Uterus (tissue), 4 donors: Measurements from ENCODE around the gene MET. TPM values are rescaled to one million over a fixed set of nuclear protein-coding genes. Genes with fewer than 3 reads are reported as not detected.

ENCODE experiments used
- DNase-seq, 2 donors: peaks; one replicate each; pipeline ENCODE4 v3.0.0-alpha.2; 2019 to 2020
- H3K27ac ChIP-seq, 2 donors: fragments of 200-600 bp; sonication (generic); 1 replicate in 1 of 2; 2 replicates in 1 of 2; pipeline ENCODE4 v1.5.1; 2016 to 2018
- H3K27me3 ChIP-seq, 2 donors: fragments of 200-600 bp; sonication (generic); one replicate each; pipeline ENCODE4 v1.5.1; 2018 to 2019; ENCODE audit warnings: control low read depth in 1 of 2
- H3K36me3 ChIP-seq, 2 donors: fragments of 200-600 bp; sonication (generic); one replicate each; pipeline ENCODE4 v1.5.1; 2019; ENCODE audit warnings: control low read depth in 1 of 2
- H3K4me1 ChIP-seq, 2 donors: fragments of 200-600 bp; sonication (generic); one replicate each; pipeline ENCODE4 v1.5.1; 2018 to 2019; ENCODE audit warnings: control low read depth in 1 of 2
- H3K4me3 ChIP-seq, 2 donors: fragments of 200-600 bp; sonication (generic); 1 replicate in 1 of 2; 2 replicates in 1 of 2; pipeline ENCODE4 v1.5.1; 2018 to 2019; ENCODE audit warnings: mild to moderate bottlenecking in 1 of 2
- H3K9me3 ChIP-seq, 2 donors: fragments of 200-600 bp; sonication (generic); one replicate each; pipeline ENCODE4 v1.5.1; 2019; ENCODE audit warnings: control low read depth in 1 of 2
- POLR2A ChIP-seq, 2 donors: fragments of 450-650 bp; IDR thresholded peaks; one replicate each; pipeline ENCODE4 v1.6.1; 2016; ENCODE audit warnings: antibody characterized with exemption in 2 of 2, mild to moderate bottlenecking in 1 of 2, moderate library complexity in 1 of 2
- intact Hi-C: fragments of 100-400 bp; cut with DNase I; formaldehyde crosslinking; loops from one replicate; pipeline ENCODE4 v1.15.1; 2023; ENCODE audit warnings: low total_unique reads
- total RNA-seq, 4 donors: library from RNA; depleted of rRNA in 3 of 4; stranded (reverse); fragments of >200 nt in 3 of 4; gene quantifications; one replicate each; pipeline versions ENCODE4 v1.1.0 to v1.2.4, GENCODE V29; 2014 to 2023
- TF ChIP-seq, protein P1 (sequence below), 4 experiments: fragments of 200-600 bp in 2 of 4; fragments of 450-650 bp in 2 of 4; sonication (generic) in 2 of 4; IDR thresholded peaks; one replicate each; pipeline ENCODE4 v1.5.1; 2016 to 2019; ENCODE audit warnings: antibody characterized with exemption in 4 of 4, mild to moderate bottlenecking in 2 of 4, moderate library complexity in 1 of 4
- donor health status: DM: yes; HTN: yes; CAD: no.

The MET gene
- total RNA-seq, 4 donors from 2014 or later, result 13.8 to 37.2 (median 35.6) TPM

DNA sequence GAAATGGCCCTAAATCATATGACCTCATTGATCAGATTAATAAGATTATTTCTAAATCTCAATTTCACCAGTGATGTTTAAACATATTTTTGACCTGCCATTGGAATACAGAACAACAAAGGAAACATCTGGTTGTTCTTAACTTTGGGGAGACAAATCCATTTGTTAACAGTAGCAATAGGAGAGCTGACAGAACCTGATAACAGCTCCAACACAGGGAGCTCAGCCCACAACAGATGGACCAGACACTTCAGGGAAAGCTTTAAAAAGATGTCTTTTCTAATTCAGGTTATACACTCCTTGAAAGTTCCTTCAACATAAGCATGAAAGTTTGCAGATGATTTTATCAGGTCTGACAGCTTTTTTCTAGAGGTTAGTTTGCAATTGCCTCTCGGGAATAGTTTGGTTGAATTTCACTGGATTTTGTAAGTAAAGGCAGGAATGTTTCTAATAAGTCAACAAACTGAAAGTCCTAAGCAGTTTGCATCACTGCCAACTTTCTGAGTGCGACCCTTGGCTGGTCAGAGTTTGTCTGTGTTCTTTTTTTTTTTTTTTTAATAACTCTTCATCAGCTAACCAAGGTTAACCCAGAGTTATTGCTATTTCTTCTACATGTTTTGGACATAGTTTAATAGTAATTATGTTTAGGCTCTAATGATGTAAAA is 6.5 kb upstream of the MET start:
- Histone ChIP-seq H3K4me1 (no peaks in the 10 kb centered on the region), H3K27ac (no peak overlapping the region), H3K4me3 (no peak overlapping the region), H3K36me3 (no peaks in the 10 kb centered on the region), H3K9me3 (no peaks in the 10 kb centered on the region), H3K27me3 (no peaks in the 10 kb centered on the region)
- intact Hi-C loops, result no loop called here
- TF ChIP-seq POLR2A (IDR thresholded peaks at IDR 0.05), result no peak
- TF ChIP-seq, protein P1, sequence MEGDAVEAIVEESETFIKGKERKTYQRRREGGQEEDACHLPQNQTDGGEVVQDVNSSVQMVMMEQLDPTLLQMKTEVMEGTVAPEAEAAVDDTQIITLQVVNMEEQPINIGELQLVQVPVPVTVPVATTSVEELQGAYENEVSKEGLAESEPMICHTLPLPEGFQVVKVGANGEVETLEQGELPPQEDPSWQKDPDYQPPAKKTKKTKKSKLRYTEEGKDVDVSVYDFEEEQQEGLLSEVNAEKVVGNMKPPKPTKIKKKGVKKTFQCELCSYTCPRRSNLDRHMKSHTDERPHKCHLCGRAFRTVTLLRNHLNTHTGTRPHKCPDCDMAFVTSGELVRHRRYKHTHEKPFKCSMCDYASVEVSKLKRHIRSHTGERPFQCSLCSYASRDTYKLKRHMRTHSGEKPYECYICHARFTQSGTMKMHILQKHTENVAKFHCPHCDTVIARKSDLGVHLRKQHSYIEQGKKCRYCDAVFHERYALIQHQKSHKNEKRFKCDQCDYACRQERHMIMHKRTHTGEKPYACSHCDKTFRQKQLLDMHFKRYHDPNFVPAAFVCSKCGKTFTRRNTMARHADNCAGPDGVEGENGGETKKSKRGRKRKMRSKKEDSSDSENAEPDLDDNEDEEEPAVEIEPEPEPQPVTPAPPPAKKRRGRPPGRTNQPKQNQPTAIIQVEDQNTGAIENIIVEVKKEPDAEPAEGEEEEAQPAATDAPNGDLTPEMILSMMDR (IDR thresholded peaks at IDR 0.05), result no peak
- DNase-seq, result no peak

DNA sequence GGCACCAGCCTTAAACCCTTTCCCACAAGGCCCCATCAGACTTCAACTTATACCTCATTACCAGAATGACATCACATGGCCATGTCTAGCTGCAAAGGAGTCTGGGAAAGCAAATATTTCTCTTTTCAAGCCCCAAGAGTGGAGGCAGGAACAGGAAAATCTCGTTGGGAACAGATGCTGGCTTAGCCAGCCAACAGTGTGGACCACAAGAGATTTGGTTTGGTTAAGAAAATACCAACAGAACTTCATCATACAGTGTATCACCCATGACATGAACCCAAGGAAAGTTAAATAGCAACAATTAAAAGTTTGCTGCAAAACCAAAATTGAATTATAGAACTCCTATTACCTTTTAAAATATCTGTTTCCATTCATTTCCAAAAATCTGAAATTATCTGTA is 2.2 kb upstream of the MET start:
- TF ChIP-seq, protein P1 (IDR thresholded peaks at IDR 0.05), result no peak
- TF ChIP-seq POLR2A (IDR thresholded peaks at IDR 0.05), result no peak
- no peaks in the 10 kb centered on the region for H3K4me1 ChIP-seq
- intact Hi-C loops, result no loop called here
- no peaks in the 10 kb centered on the region for H3K36me3 ChIP-seq
- H3K9me3 ChIP-seq, result no peaks in the 10 kb centered on the region
- DNase-seq, result no peak
- no peak overlapping the region for H3K27ac ChIP-seq
- H3K4me3 ChIP-seq, result no peak overlapping the region
- H3K27me3 ChIP-seq, result no peaks in the 10 kb centered on the region

DNA sequence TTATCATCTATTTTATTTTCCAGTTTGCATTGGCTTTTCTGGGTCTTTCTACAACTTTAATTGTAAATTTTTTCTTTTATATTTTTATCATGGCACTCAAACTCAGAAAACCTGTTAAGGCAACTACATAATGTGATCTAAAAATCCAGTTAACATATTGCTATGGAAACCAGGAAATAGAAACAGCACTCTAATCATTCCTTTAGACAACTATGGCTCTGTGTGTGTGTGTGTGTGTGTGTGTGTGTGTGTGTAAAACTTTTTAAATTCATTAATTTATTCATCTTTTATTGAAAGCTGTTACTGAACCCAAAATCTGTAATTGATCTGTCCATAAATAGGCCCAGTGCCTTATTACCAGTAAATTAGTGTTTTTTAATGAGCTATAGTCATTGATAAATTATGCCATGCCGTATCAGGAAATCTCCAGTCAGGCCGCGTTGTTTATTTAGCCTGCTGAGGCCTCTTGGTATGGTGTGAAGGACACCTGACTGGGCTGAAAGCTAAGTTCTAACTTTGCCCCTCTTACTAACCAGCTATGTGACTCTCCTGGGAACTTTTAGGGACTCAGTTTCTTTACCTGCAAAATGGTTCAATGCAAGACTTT is 1.5 kb upstream of the MET start:
- intact Hi-C loops, result no loop called here
- no peak overlapping the region for H3K27ac ChIP-seq
- no peaks in the 10 kb centered on the region for H3K4me1 ChIP-seq
- no peak overlapping the region for H3K4me3 ChIP-seq
- no peaks in the 10 kb centered on the region for H3K9me3 ChIP-seq
- DNase-seq, result no peak
- TF ChIP-seq POLR2A (IDR thresholded peaks at IDR 0.05), result no peak
- TF ChIP-seq, protein P1 (IDR thresholded peaks at IDR 0.05), result no peak
- H3K36me3 ChIP-seq, result no peaks in the 10 kb centered on the region
- H3K27me3 ChIP-seq, result no peaks in the 10 kb centered on the region

GRCh38 chr7:116671111-116671510 is 885 bp upstream of the MET start:
- no peaks in the 10 kb centered on the region for H3K9me3 ChIP-seq
- no peak overlapping the region for H3K4me3 ChIP-seq
- H3K4me1 ChIP-seq, result no peaks in the 10 kb centered on the region
- DNase-seq, result no peak
- peak overlapping the region in 1 of 2 donors; percentile 60 for H3K27ac ChIP-seq
- intact Hi-C loops, result no loop called here
- H3K36me3 ChIP-seq, result no peaks in the 10 kb centered on the region
- H3K27me3 ChIP-seq, result no peaks in the 10 kb centered on the region
- TF ChIP-seq, protein P1 (IDR thresholded peaks at IDR 0.05), result no peak
- TF ChIP-seq POLR2A (IDR thresholded peaks at IDR 0.05), result no peak

- no peak for TF ChIP-seq POLR2A (IDR thresholded peaks at IDR 0.05)
- TF ChIP-seq, protein P1 (IDR thresholded peaks at IDR 0.05), result no peak
- Histone ChIP-seq H3K9me3 (no peaks in the 10 kb centered on the region), H3K4me3 (peak overlapping the region; percentile 26 to 50), H3K27ac (peak overlapping the region; percentile 51 to 60), H3K4me1 (no peaks in the 10 kb centered on the region), H3K36me3 (no peaks in the 10 kb centered on the region), H3K27me3 (no peaks in the 10 kb centered on the region)
- no peak for DNase-seq
- intact Hi-C loops, result no loop called here
Observed at GRCh38 chr7:116672596-116673456, 830 bp downstream of the MET start.
